Fibroblast of gingiva (primary cell): ENCODE data around the gene QPRT.
A peak's percentile ranks its signal among the peaks of the same experiment; 100 is the strongest.
"Not testable (repeated sequence)": the region's sequence is repeated elsewhere in the genome, so short reads cannot be mapped to it uniquely, and the experiment has no call there.

Experiments used
- DNase-seq: peaks from one replicate; pipeline ENCODE4 v3.0.0-alpha.2; 2011; ENCODE audit warnings: low read depth

The QPRT gene

GRCh38 chr16:29720703-29721102 is 41.7 kb downstream of the QPRT start:
- no peak for DNase-seq

- DNase-seq = peak; percentile 53
Observed at GRCh38 chr16:29721167-29721879, 42.3 kb downstream of the QPRT start.

- no peak for DNase-seq
Observed at GRCh38 chr16:29726845-29727377, 47.9 kb downstream of the QPRT start.

GRCh38 chr16:29727452-29727851 is 48.5 kb downstream of the QPRT start:
- DNase-seq = no peak

GRCh38 chr16:29729116-29729521 is 50.1 kb downstream of the QPRT start:
- DNase-seq = peak; percentile 33

GRCh38 chr16:29730649-29731048 is 51.7 kb downstream of the QPRT start:
- DNase-seq = no peak

- DNase-seq = not testable (repeated sequence)
Observed at GRCh38 chr16:29731768-29732601, 53.0 kb downstream of the QPRT start.

- DNase-seq = no peak
Observed at GRCh38 chr16:29734786-29735185, 55.8 kb downstream of the QPRT start.

GRCh38 chr16:29736112-29736511 is 57.1 kb downstream of the QPRT start:
- no peak for DNase-seq

- DNase-seq = no peak
Observed at GRCh38 chr16:29736764-29737163, 57.8 kb downstream of the QPRT start.

- no peak for DNase-seq
Observed at GRCh38 chr16:29737713-29738112, 58.7 kb downstream of the QPRT start.

- DNase-seq = no peak
Observed at GRCh38 chr16:29738514-29738913, 59.5 kb downstream of the QPRT start.

- not testable (repeated sequence) for DNase-seq
Observed at GRCh38 chr16:29739927-29740629, 61.1 kb downstream of the QPRT start.

GRCh38 chr16:29740630-29741015 is 61.6 kb downstream of the QPRT start:
- not testable (repeated sequence) for DNase-seq

- DNase-seq = no peak
Observed at GRCh38 chr16:29742683-29743275, 63.8 kb downstream of the QPRT start.

- DNase-seq = no peak
Observed at GRCh38 chr16:29743475-29743826, 64.5 kb downstream of the QPRT start.

- no peak for DNase-seq
Observed at GRCh38 chr16:29743827-29744531, 65.0 kb downstream of the QPRT start.

GRCh38 chr16:29744541-29745101 is 65.6 kb downstream of the QPRT start:
- DNase-seq = no peak

- no peak for DNase-seq
Observed at GRCh38 chr16:29745121-29745852, 66.3 kb downstream of the QPRT start.

GRCh38 chr16:29745853-29746345 is 66.9 kb downstream of the QPRT start, which contains the start of gene C16orf54:
C16orf54 (minus strand) TSS chr16:29745990; CDS start chr16:29744951, 1,039 bp downstream.
- DNase-seq = no peak
